IMR-90 (cell line): Measurements from ENCODE around the gene KRT73. TPM values are rescaled to one million over a fixed set of nuclear protein-coding genes. Genes with fewer than 3 reads are reported as not detected.

ENCODE experiments used
- ATAC-seq: fragments of 200-7000 bp; cut with Tn5 transposase; 2 replicates; pipeline ENCODE4 v1.9.1; 2020; ENCODE audit warnings: low read depth, mild to moderate bottlenecking, moderate library complexity
- BruUV-seq: library from RNA; stranded (reverse); fragments of 400-500 nt; replicated peaks from 2 replicates; lab custom pipeline; 2021; lab: Mats Ljungman, UMichigan
- CTCF ChIA-PET: fragments of 300-600 bp; formaldehyde crosslinking; extraction: SDS; loops from one replicate; lab custom pipeline; 2021; ENCODE audit warnings: antibody characterized with exemption; lab: Yijun Ruan, JAX
- POLR2A ChIA-PET: fragments of 300-600 bp; sonication (Branson Sonifier 250); formaldehyde crosslinking; loops from one replicate; lab custom pipeline; 2022; ENCODE audit warnings: antibody characterized with exemption; ENCODE audit not compliant: unreplicated experiment; lab: Charles Lee
- DNase-seq: peaks from one replicate; pipeline ENCODE4 v3.0.0; 2013
- H2AFZ ChIP-seq: replicated peaks from 2 replicates; pipeline ENCODE3; 2013; ENCODE audit warnings: low read length, mild to moderate bottlenecking; ENCODE audit not compliant: poor library complexity
- H2AK5ac ChIP-seq: 2 replicates; pipeline ENCODE4 v1.6.1; 2013; ENCODE audit warnings: low read depth, low read length, inconsistent platforms
- H2AK9ac ChIP-seq: replicated peaks from 2 replicates; pipeline ENCODE3; 2013; ENCODE audit warnings: mild to moderate bottlenecking, low read depth, low read length, moderate library complexity; ENCODE audit not compliant: poor library complexity
- H2BK120ac ChIP-seq: 2 replicates; pipeline ENCODE4 v1.6.1; 2013; ENCODE audit warnings: low read depth, low read length, inconsistent platforms
- H2BK15ac ChIP-seq: 3 replicates; pipeline ENCODE4 v1.6.1; 2013; ENCODE audit warnings: low read depth, low read length, inconsistent platforms
- H2BK20ac ChIP-seq: 2 replicates; pipeline ENCODE4 v1.6.1; 2013; ENCODE audit warnings: low read depth, mild to moderate bottlenecking, inconsistent platforms, low read length, moderate library complexity
- H2BK5ac ChIP-seq: 2 replicates; pipeline ENCODE4 v1.6.1; 2013; ENCODE audit warnings: mild to moderate bottlenecking, low read depth, low read length, inconsistent platforms; ENCODE audit not compliant: poor library complexity, severe bottlenecking
- H3K14ac ChIP-seq: replicated peaks from 2 replicates; pipeline ENCODE4 v1.6.1; 2013; ENCODE audit warnings: low read depth, low read length, inconsistent platforms
- H3K18ac ChIP-seq: 2 replicates; pipeline ENCODE4 v1.6.1; 2013; ENCODE audit warnings: low read depth, low read length, control low read depth
- H3K23ac ChIP-seq: 2 replicates; pipeline ENCODE4 v1.6.1; 2013; ENCODE audit warnings: low read depth, low read length, inconsistent platforms
- H3K27ac ChIP-seq: 2 replicates; pipeline ENCODE4 v1.5.1; 2013; ENCODE audit warnings: mild to moderate bottlenecking, control low read depth, low read length; ENCODE audit not compliant: insufficient read depth
- H3K27me3 ChIP-seq: 2 replicates; pipeline ENCODE4 v1.6.1; 2013; ENCODE audit warnings: low read length; ENCODE audit not compliant: control insufficient read depth, insufficient read depth
- H3K36me3 ChIP-seq: 2 replicates; pipeline ENCODE4 v1.6.1; 2013; ENCODE audit warnings: low read length, mixed read lengths; ENCODE audit not compliant: control insufficient read depth, insufficient read depth
- H3K4ac ChIP-seq: 2 replicates; pipeline ENCODE4 v1.6.1; 2013; ENCODE audit warnings: low read depth, low read length, inconsistent platforms
- H3K4me1 ChIP-seq: 2 replicates; pipeline ENCODE4 v1.6.1; 2013; ENCODE audit warnings: low read length, mixed read lengths; ENCODE audit not compliant: control insufficient read depth, insufficient read depth
- H3K4me2 ChIP-seq: 2 replicates; pipeline ENCODE4 v1.6.1; 2013; ENCODE audit warnings: low read depth, mild to moderate bottlenecking, control low read depth, low read length, moderate library complexity
- H3K4me3 ChIP-seq: 2 replicates; pipeline ENCODE4 v1.5.1; 2013; ENCODE audit warnings: low read depth, mild to moderate bottlenecking, control low read depth, low read length, moderate library complexity; ENCODE audit not compliant: insufficient read depth
- H3K56ac ChIP-seq: 2 replicates; pipeline ENCODE4 v1.6.1; 2013; ENCODE audit warnings: low read length, inconsistent platforms; ENCODE audit not compliant: insufficient read depth; ENCODE audit errors: extremely low read depth
- H3K79me1 ChIP-seq, 2 experiments: 2 replicates each; pipeline ENCODE4 v1.6.1; 2013; ENCODE audit warnings: low read length in 2 of 2, inconsistent platforms in 1 of 2, low read depth in 1 of 2
- H3K9ac ChIP-seq: 2 replicates; pipeline ENCODE4 v1.6.1; 2013; ENCODE audit warnings: low read depth, low read length, control low read depth
- H3K9me1 ChIP-seq: 2 replicates; pipeline ENCODE4 v1.6.1; 2013; ENCODE audit warnings: low read length, inconsistent platforms; ENCODE audit not compliant: insufficient read depth
- H3K9me3 ChIP-seq: 2 replicates; pipeline ENCODE4 v1.6.1; 2013; ENCODE audit warnings: low read length; ENCODE audit not compliant: control insufficient read depth, insufficient read depth
- H4K20me1 ChIP-seq: 2 replicates; pipeline ENCODE4 v1.6.1; 2013; ENCODE audit warnings: low read length, inconsistent platforms; ENCODE audit not compliant: insufficient read depth
- H4K5ac ChIP-seq: 2 replicates; pipeline ENCODE4 v1.6.1; 2013; ENCODE audit warnings: mild to moderate bottlenecking, low read depth, low read length, control low read depth
- H4K8ac ChIP-seq, 2 experiments: 2 replicates each; pipeline ENCODE4 v1.6.1; 2013; ENCODE audit warnings: low read depth in 2 of 2, low read length in 2 of 2, control low read depth in 1 of 2, inconsistent platforms in 1 of 2
- H4K91ac ChIP-seq: 2 replicates; pipeline ENCODE4 v1.6.1; 2013; ENCODE audit warnings: low read depth, low read length, inconsistent platforms; ENCODE audit not compliant: insufficient read depth
- CEBPB ChIP-seq: IDR thresholded peaks from 2 replicates; pipeline ENCODE4 v1.6.1; 2012; ENCODE audit warnings: low read depth, low read length, improper control_type of control experiment
- CHD1 ChIP-seq: IDR thresholded peaks from 2 replicates; pipeline ENCODE4 v1.6.1; 2012; ENCODE audit warnings: low read depth, low read length, improper control_type of control experiment
- ELK1 ChIP-seq: fragments of 150-350 bp; IDR thresholded peaks from 2 replicates; pipeline ENCODE4 v1.6.1; 2016; ENCODE audit warnings: low read depth, mild to moderate bottlenecking, low read length, moderate library complexity, borderline replicate concordance
- MAFK ChIP-seq: IDR thresholded peaks from 2 replicates; pipeline ENCODE4 v1.6.1; 2012; ENCODE audit warnings: low read depth, low read length, improper control_type of control experiment
- MAZ ChIP-seq: IDR thresholded peaks from 2 replicates; pipeline ENCODE4 v1.6.1; 2012; ENCODE audit warnings: low read depth, mild to moderate bottlenecking, low read length, improper control_type of control experiment, moderate library complexity, borderline replicate concordance
- MXI1 ChIP-seq: IDR thresholded peaks from 2 replicates; pipeline ENCODE4 v1.6.1; 2012; ENCODE audit warnings: low read depth, mild to moderate bottlenecking, low read length, moderate library complexity, borderline replicate concordance
- RAD21 ChIP-seq: IDR thresholded peaks from 2 replicates; pipeline ENCODE4 v1.6.1; 2012; ENCODE audit warnings: low read length, improper control_type of control experiment
- USF2 ChIP-seq: fragments of 150-350 bp; IDR thresholded peaks from 2 replicates; pipeline ENCODE4 v1.6.1; 2017; ENCODE audit warnings: mild to moderate bottlenecking, antibody characterized with exemption, low read length, low read depth
- WGBS, 2 experiments: methylation state at CpG; one replicate each; pipeline versions ENCODE4 v1.1.5 to v1.1.7; 2013; ENCODE audit warnings: missing lambda C conversion rate in 2 of 2; ENCODE audit not compliant: insufficient read length in 1 of 2; ENCODE audit errors: extremely low coverage in 2 of 2; 5-methylcytosine and 5-hydroxymethylcytosine counted together
- dilution Hi-C: fragments of 300-500 bp; cut with HindIII; formaldehyde crosslinking; loops from one replicate; pipeline ENCODE4 v1.14.3; 2018; ENCODE audit warnings: low sequenced_read_pairs; ENCODE audit not compliant: unreplicated experiment
- in situ Hi-C: fragments of 300-500 bp; cut with MboI; formaldehyde crosslinking; loops from 3 replicates; pipeline ENCODE4 v1.14.3; 2019; ENCODE audit warnings: low sequenced_read_pairs, inconsistent platforms, mixed read lengths
- intact Hi-C: fragments of 100-400 bp; cut with micrococcal nuclease; formaldehyde crosslinking; loops from 2 replicates; pipeline ENCODE4 v1.10.0; 2022
- polyA plus RNA-seq, 3 experiments: library from polyadenylated mRNA; depleted of rRNA; stranded (reverse); fragments of >200 nt; gene quantifications; 2 replicates each; pipeline ENCODE4 v1.2.3, GENCODE V29; 2012; ENCODE audit warnings: low replicate concordance in 1 of 3
- total RNA-seq: library from RNA; depleted of rRNA; stranded (reverse); fragments of >200 nt; gene quantifications from 2 replicates; pipeline ENCODE4 v1.2.3, GENCODE V29; 2012

The KRT73 gene
- total and polyA plus RNA-seq, 2 of the 4 experiments (the other 2 are of a cell fraction) = not detected

- Histone ChIP-seq H2BK120ac (no peak overlapping the region), H3K27me3 (peaks cover 33% of the 10 kb centered on the region), H3K23ac (no peak overlapping the region), H2BK20ac (no peak overlapping the region), H2AK5ac (no peak overlapping the region), H3K9ac (no peak overlapping the region), H3K4me3 (no peak overlapping the region), H3K36me3 (no peaks in the 10 kb centered on the region), H3K14ac (no peak overlapping the region), H3K9me1 (no peaks in the 10 kb centered on the region), H4K8ac (no peak overlapping the region), H2BK15ac (no peak overlapping the region), H3K9me3 (no peaks in the 10 kb centered on the region), H3K27ac (no peak overlapping the region), H4K20me1 (no peaks in the 10 kb centered on the region), H3K18ac (no peak overlapping the region), H3K79me1 (no peaks in the 10 kb centered on the region), H3K4ac (no peak overlapping the region), H2AFZ (no peak overlapping the region), H4K91ac (no peak overlapping the region), H2AK9ac (no peak overlapping the region), H3K4me2 (no peak overlapping the region), H4K5ac (no peak overlapping the region), H3K56ac (no peak overlapping the region), H3K4me1 (no peaks in the 10 kb centered on the region), H2BK5ac (no peak overlapping the region)
- no peak for ATAC-seq
- in situ Hi-C loops = no loop called here
- POLR2A ChIA-PET = no interaction called here
- no peak for DNase-seq
- TF ChIP-seq RAD21 = no peak
- no peak for TF ChIP-seq ELK1
- TF ChIP-seq CHD1 = no peak
- TF ChIP-seq USF2 = no peak
- TF ChIP-seq MXI1 = no peak
- no peak for TF ChIP-seq CEBPB
- TF ChIP-seq MAZ = no peak
- TF ChIP-seq MAFK = no peak
- CTCF ChIA-PET = no interaction called here
- WGBS, 2 experiments = 47% methylated on average over 2 of the region's 10 CpGs; no CpG with 5 or more reads in 1 of the 2 experiments
- dilution Hi-C loops = no loop called here
- BruUV-seq = no TSS peak
- intact Hi-C loops = no loop called here
These were observed 3.8 kb downstream of the KRT73 start for GRCh38 chr12:52614381-52615207.
